Nephron progenitor cell (in vitro differentiated cells): ENCODE measurements around the gene GSTT2.
"Not testable (repeated sequence)": the region's sequence is repeated elsewhere in the genome, so short reads cannot be mapped to it uniquely, and the experiment has no call there.

Source experiments
- DNase-seq: peaks from one replicate; pipeline ENCODE4 v3.0.0; 2021
- H3K27ac Mint-ChIP-seq: 2 replicates; pipeline ENCODE4 v1.8.0; 2021; ENCODE audit warnings: mild to moderate bottlenecking, moderate library complexity, mixed read lengths
- H3K27me3 Mint-ChIP-seq: 2 replicates; pipeline ENCODE4 v1.8.0; 2021; ENCODE audit warnings: mild to moderate bottlenecking, low read depth, mixed read lengths; ENCODE audit not compliant: poor library complexity
- H3K36me3 Mint-ChIP-seq: 2 replicates; pipeline ENCODE4 v1.8.0; 2021; ENCODE audit warnings: low read depth, mixed read lengths
- H3K4me1 Mint-ChIP-seq: 2 replicates; pipeline ENCODE4 v1.8.0; 2021; ENCODE audit warnings: mixed read lengths
- H3K4me3 Mint-ChIP-seq: 2 replicates; pipeline ENCODE4 v1.8.0; 2021; ENCODE audit warnings: mild to moderate bottlenecking, moderate library complexity, mixed read lengths
- H3K9me3 Mint-ChIP-seq: 2 replicates; pipeline ENCODE4 v1.8.0; 2021; ENCODE audit warnings: mild to moderate bottlenecking, moderate library complexity, mixed read lengths
- TF ChIP-seq, protein P1 (sequence below): fragments of 200-600 bp; sonication (generic); IDR thresholded peaks from 2 replicates; pipeline ENCODE4 v1.5.0; 2021; ENCODE audit warnings: antibody characterized with exemption

Gene GSTT2

DNA sequence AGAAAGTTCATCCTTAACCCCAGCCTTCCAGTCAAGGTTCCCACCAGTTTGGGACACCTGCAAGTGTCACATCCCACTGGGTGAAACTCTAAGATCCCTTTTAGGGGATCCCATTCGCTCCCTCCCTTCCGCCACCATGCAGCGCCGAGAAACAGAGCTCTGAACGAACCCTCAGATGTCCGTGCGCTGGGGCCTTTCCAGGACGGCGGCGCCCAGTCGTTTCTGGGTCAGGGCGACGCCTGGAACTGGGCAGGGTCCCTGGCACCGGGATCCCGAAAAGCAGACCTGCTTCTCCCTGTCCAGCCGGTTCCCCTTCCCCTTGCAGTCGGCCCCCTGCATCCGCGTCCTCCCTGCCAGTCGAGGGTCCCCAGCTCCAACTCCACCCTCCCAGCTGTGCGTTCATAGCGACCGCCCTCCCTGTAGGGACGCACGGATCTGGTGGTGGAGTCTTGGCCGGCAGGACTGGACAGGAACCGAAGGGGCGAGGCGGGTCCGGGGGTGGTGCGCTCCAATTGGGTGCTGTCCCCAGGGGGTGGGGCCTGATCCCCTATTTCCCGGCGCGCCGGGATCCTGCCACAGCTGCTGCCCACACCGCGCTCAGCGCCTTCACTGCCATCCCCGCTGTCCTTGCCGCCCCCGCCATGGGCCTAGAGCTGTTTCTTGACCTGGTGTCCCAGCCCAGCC lies at the start of gene GSTT2:
GSTT2 (plus strand) TSS at position 578 of the 684 bp plus-strand sequence.
- H3K4me3 Mint-ChIP-seq, H3K9me3 Mint-ChIP-seq, H3K4me1 Mint-ChIP-seq, H3K36me3 Mint-ChIP-seq, H3K27me3 Mint-ChIP-seq, H3K27ac Mint-ChIP-seq, DNase-seq: not testable (repeated sequence)

DNA sequence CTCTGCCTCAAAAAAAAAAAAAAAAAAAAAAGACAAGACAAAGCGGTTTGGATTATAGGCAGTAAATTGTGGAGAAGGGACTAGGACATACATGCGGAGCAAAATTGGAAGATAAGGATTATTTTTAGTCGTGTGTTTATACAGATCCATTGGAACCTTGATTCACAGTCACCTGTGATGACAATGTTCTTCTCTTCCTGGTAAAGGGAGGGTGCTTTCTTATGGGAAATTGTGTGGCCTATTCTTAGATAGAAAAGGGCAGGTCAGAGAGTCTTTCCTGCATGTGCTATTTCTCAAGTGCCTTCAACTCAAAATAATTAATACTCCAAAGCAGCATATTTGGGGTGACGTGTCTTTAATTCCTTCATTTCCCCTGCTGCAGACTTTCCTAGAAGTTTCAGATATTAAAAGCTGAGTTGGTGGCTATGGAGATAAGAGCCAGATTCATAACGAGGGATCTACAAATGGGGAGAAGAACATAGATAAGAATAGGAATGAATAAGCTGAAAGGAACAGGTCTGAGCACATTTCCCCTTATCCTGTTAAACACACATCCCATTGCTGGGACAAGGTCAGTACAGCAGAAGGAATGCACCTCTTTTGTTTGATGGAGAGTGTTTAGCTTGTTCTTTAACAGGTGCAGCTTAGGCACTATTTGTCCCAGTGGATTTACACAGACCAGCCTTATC lies 41.5 kb upstream of the GSTT2 start:
- DNase-seq, result no peak
- Mint-ChIP-seq H3K36me3 (no peaks in the 10 kb centered on the region), H3K4me3 (no peak overlapping the region), H3K27ac (no peak overlapping the region), H3K4me1 (no peaks in the 10 kb centered on the region), H3K27me3 (peaks cover 4% of the 10 kb centered on the region), H3K9me3 (no peaks in the 10 kb centered on the region)
- TF ChIP-seq, protein P1, sequence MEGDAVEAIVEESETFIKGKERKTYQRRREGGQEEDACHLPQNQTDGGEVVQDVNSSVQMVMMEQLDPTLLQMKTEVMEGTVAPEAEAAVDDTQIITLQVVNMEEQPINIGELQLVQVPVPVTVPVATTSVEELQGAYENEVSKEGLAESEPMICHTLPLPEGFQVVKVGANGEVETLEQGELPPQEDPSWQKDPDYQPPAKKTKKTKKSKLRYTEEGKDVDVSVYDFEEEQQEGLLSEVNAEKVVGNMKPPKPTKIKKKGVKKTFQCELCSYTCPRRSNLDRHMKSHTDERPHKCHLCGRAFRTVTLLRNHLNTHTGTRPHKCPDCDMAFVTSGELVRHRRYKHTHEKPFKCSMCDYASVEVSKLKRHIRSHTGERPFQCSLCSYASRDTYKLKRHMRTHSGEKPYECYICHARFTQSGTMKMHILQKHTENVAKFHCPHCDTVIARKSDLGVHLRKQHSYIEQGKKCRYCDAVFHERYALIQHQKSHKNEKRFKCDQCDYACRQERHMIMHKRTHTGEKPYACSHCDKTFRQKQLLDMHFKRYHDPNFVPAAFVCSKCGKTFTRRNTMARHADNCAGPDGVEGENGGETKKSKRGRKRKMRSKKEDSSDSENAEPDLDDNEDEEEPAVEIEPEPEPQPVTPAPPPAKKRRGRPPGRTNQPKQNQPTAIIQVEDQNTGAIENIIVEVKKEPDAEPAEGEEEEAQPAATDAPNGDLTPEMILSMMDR, result no peak

DNA sequence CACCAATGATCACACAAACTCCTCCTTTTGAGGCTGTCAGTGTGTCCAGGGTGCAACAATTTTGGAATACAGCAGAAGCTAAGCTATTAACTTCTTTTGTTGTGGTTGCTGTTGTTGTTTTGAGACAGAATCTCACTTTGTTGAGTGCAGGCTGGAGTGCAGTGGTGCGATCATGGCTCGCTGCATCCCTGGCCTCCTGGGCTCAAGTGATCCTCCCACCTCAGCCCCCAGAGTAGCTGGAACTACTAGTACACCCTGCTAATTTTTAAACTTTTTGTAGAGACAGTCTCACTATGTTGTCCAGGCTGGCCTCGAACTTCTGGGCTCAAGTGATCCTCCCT lies 40.9 kb upstream of the GSTT2 start:
- Mint-ChIP-seq H3K4me1 (no peaks in the 10 kb centered on the region), H3K4me3 (no peak overlapping the region), H3K36me3 (no peaks in the 10 kb centered on the region), H3K27me3 (peaks cover 4% of the 10 kb centered on the region), H3K9me3 (no peaks in the 10 kb centered on the region), H3K27ac (no peak overlapping the region)
- no peak for DNase-seq
- TF ChIP-seq, protein P1, result no peak

DNA sequence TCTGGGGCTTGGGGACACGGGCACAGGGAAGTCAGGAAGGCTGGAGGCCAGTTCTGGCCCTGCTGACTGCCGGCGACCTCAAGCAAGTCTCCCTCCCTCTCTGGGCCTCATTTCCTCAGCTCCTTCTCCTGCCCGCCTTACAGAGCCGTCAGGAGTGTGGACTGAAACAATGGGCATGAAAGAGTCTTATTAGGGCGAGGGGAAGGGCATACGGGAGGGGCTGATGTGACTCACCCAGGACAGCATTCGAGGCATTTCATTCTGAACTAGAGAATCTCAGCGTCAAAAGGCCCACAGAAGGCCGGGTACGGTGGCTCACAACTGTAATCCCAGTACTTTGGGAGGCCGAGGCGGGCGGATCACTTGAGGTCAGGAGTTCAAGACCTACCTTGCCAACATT lies 39.8 kb upstream of the GSTT2 start:
- not testable (repeated sequence) for H3K27me3 Mint-ChIP-seq, DNase-seq, H3K9me3 Mint-ChIP-seq, H3K27ac Mint-ChIP-seq, H3K4me3 Mint-ChIP-seq, H3K4me1 Mint-ChIP-seq, H3K36me3 Mint-ChIP-seq

DNA sequence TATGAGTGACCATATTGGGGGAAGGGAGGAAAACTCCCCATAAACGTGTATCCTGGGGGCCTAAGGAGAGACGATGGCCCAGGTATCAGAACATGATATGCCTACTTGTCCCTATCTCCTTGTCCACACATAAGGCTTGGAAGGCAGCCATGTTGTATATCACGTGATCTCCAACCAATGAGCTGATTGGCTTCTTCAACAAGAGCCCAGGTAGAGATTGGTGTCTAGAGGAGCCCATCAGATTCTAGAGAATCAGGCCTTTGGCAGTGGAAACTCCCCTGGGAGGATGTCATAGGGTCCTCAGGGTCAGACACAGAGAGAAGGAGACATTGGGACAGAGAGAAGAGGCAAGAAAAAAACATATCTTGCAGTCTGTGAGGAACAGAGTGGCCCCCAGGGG lies 32.5 kb upstream of the GSTT2 start:
- not testable (repeated sequence) for H3K27me3 Mint-ChIP-seq, H3K27ac Mint-ChIP-seq

DNA sequence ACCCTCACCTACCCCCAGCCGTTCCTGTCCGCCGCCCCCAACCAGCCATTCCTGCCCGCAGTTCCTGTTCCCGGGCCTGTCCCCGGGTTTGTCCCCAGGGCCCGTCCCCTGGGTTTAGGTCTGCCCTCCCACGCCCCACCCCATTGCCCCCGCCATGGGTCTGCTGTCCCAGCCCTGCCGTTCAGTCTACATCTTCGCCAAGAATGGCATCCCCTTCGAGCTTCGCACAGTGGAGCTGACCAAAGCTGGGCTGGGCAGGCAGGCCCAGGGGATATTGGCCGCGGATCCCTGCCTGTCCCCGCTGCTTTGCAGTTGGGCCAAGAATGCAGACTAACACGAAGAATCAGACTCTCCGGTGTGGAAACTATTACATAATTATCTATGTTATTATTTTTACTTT lies 30.2 kb upstream of the GSTT2 start:
- DNase-seq, H3K4me3 Mint-ChIP-seq, H3K36me3 Mint-ChIP-seq, H3K27ac Mint-ChIP-seq, H3K4me1 Mint-ChIP-seq, H3K27me3 Mint-ChIP-seq, H3K9me3 Mint-ChIP-seq: not testable (repeated sequence)

More for the DNA sequence above, 32.5 kb upstream of the GSTT2 start:
- not testable (repeated sequence) for DNase-seq, H3K36me3 Mint-ChIP-seq, H3K4me3 Mint-ChIP-seq, H3K4me1 Mint-ChIP-seq, H3K9me3 Mint-ChIP-seq

DNA sequence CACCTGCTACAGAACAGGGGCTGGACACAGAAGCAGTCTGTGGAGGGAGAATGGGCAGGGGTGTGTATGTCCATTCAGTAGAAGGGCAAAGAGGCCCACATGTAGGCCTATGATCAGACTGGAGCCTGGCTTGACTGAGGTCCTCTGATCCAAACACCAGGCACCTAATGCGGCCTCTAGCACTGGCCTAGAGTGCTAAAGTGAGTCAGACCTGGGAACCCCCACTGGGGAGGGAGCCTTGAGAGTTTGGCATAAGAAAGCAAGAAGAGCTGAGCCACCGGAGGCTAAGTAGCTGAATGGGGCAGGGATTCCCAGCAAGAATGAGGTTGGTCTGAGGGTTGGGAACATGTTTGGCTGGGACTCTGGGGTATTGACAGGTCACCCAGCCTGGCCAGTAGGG lies 28.6 kb upstream of the GSTT2 start:
- not testable (repeated sequence) for DNase-seq, H3K9me3 Mint-ChIP-seq, H3K4me1 Mint-ChIP-seq, H3K27me3 Mint-ChIP-seq, H3K36me3 Mint-ChIP-seq, H3K27ac Mint-ChIP-seq, H3K4me3 Mint-ChIP-seq

DNA sequence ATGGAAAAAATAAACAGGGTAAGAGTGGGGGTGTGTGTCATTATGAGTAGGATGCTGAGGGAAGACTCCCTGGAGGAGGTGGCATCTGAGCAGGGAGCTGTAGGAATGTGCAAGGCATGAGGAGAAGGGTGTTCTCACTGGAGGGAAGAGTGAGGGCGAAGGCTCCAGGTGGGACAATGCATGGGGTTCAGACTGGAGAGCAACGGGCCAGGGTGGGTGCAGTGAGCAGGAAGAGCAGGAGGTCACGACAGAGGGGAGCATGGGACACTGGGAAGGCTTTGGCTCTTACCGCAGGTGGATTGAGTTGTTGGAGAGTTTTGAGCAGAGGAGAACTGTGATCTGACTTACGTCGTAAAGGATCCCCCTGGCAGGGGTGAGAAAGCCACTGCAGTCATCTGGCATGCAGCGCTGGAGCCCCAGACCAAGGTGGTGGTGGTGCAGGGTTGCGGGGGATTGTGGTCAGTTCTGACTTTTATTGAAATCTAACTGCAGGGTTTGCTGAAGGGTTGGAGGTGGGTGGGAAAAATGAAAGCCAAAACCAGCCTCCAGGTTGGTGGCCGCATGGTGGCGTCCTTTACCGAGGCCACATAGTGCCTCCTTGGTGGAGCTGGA lies 27.0 kb upstream of the GSTT2 start:
- not testable (repeated sequence) for H3K9me3 Mint-ChIP-seq, H3K27me3 Mint-ChIP-seq, H3K36me3 Mint-ChIP-seq, H3K27ac Mint-ChIP-seq, H3K4me3 Mint-ChIP-seq, H3K4me1 Mint-ChIP-seq, DNase-seq

DNA sequence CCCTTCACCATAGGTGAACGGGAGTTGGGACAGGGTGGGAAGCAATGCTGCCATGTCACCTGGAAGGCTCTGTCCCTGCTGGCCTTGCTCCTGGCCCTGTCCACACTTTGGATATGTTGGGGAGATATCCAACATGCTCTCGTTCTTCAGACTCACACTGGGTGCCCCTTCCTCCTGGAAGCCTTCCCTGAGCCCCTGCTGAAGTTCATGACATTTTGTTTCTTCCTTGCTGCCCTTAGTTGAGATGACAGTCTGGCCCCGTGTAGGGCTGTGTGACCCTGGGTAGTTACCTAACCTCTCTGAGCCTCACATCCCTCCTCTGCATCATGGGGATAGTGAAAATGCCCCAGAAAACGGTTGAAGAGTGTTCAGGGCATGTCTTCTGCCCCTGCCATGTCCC lies 26.4 kb upstream of the GSTT2 start:
- H3K27me3 Mint-ChIP-seq, H3K4me1 Mint-ChIP-seq, DNase-seq, H3K4me3 Mint-ChIP-seq, H3K9me3 Mint-ChIP-seq, H3K27ac Mint-ChIP-seq, H3K36me3 Mint-ChIP-seq: not testable (repeated sequence)

DNA sequence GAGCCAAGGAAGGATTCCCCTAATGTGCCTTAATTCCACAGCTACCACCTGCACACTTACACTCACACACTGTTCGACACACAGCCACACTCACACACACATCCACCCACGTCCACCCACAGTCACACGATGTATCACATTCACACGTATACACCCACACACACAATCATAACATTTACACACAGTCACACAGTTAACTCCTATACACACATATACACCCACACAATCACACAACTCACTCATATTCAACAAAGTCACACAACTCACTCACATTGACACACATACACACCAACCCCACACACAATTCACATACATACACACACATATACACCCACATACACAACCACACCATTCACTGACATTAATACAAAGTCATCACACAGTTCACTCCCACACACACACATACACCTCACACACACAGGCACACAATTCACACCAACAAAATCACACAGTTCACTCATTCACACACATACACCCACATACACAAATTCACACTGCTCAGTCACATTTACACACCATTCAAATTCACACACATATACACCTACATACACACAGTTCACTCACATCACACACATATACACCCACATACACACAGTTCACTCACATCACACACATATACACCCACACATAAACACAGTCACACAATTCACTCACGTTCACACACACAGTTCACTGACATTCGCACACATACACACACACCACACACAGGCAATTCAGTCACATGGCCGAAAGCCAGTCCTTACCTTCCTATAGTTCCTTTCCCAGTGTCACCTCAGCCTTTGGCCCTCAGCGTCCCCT lies 25.5 kb upstream of the GSTT2 start:
- not testable (repeated sequence) for H3K4me1 Mint-ChIP-seq, H3K27me3 Mint-ChIP-seq, H3K9me3 Mint-ChIP-seq, H3K36me3 Mint-ChIP-seq, H3K27ac Mint-ChIP-seq, DNase-seq, H3K4me3 Mint-ChIP-seq

DNA sequence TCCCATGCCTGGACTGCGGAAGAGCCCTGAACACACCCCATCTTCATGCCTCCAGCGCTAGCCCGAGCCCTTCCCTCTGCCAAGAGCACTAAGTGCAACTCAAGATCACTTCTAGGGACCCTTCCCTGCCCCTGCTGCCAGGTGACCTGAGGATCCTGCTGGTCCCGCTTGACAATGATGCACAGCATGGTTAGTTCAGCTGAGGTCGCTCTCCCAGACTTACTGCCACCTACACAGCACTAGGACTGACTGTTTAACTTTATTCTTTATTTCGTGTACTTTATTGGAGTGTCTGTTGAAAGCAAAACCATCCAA lies 25.0 kb upstream of the GSTT2 start:
- not testable (repeated sequence) for H3K9me3 Mint-ChIP-seq, DNase-seq, H3K27me3 Mint-ChIP-seq, H3K27ac Mint-ChIP-seq, H3K36me3 Mint-ChIP-seq, H3K4me3 Mint-ChIP-seq, H3K4me1 Mint-ChIP-seq

DNA sequence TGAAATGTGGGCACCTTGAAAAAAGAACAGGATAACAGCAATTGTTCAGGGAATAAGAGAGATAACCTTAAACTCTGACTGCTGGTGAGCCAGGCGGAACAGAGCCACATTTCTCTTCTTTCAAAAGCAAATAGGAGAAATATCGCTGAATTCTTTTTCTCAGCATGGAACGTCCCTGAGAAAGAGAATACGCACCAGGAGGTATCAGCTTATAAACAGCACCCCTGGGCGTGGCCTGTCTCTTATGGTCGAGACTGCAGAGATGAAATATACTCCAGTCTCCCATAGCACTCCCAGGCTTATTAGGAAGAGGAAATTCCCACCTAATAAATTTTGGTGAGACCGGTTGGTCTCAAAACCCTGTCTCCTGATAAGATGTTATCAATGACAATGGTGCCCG lies 24.0 kb upstream of the GSTT2 start:
- not testable (repeated sequence) for H3K4me1 Mint-ChIP-seq, H3K9me3 Mint-ChIP-seq, H3K4me3 Mint-ChIP-seq, H3K36me3 Mint-ChIP-seq, H3K27me3 Mint-ChIP-seq, H3K27ac Mint-ChIP-seq, DNase-seq
